NT2/D1 (cell line): ENCODE data around the gene TIAL1.

Source experiments
- DNase-seq: peaks from one replicate; pipeline ENCODE4 v3.0.0-alpha.2; 2011; ENCODE audit warnings: low read depth, low spot score
- H3K27me3 ChIP-seq: 2 replicates; pipeline ENCODE4 v1.6.0; 2011; ENCODE audit warnings: mild to moderate bottlenecking; ENCODE audit not compliant: insufficient read length, insufficient read depth
- H3K36me3 ChIP-seq: 2 replicates; pipeline ENCODE4 v1.6.1; 2011; ENCODE audit warnings: mild to moderate bottlenecking, low read length, mixed read lengths; ENCODE audit not compliant: insufficient read depth, insufficient read length
- H3K4me1 ChIP-seq: 2 replicates; pipeline ENCODE4 v1.5.1; 2011; ENCODE audit not compliant: insufficient read depth, insufficient read length
- H3K4me3 ChIP-seq: 2 replicates; pipeline ENCODE4 v1.5.1; 2011; ENCODE audit warnings: low read depth; ENCODE audit not compliant: insufficient read length
- H3K9ac ChIP-seq: 2 replicates; pipeline ENCODE4 v1.6.0; 2011; ENCODE audit warnings: low read depth; ENCODE audit not compliant: insufficient read length
- H3K9me3 ChIP-seq: 2 replicates; pipeline ENCODE4 v1.5.1; 2011; ENCODE audit warnings: mild to moderate bottlenecking, low read length; ENCODE audit not compliant: insufficient read depth
- SUZ12 ChIP-seq: IDR thresholded peaks from 2 replicates; pipeline ENCODE4 v1.6.1; 2011; ENCODE audit not compliant: insufficient read length, insufficient read depth; ENCODE audit errors: extremely low read depth
- YY1 ChIP-seq: IDR thresholded peaks from 2 replicates; pipeline ENCODE4 v1.6.1; 2011; ENCODE audit not compliant: insufficient read length, insufficient read depth
- ZNF274 ChIP-seq: IDR thresholded peaks from 2 replicates; pipeline ENCODE4 v1.6.1; 2011; ENCODE audit warnings: mild to moderate bottlenecking, low read depth, low read length

Gene TIAL1

GRCh38 chr10:119640384-119640783, 43.6 kb upstream of the TIAL1 start:
- no peak overlapping the region for H3K9ac ChIP-seq
- no peak overlapping the region for H3K4me3 ChIP-seq
- H3K27me3 ChIP-seq = no peaks in the 10 kb centered on the region
- TF ChIP-seq YY1 (no peak), ZNF274 (no peak), SUZ12 (no peak)
- H3K36me3 ChIP-seq = no peaks in the 10 kb centered on the region
- no peaks in the 10 kb centered on the region for H3K4me1 ChIP-seq
- no peak for DNase-seq
- peaks cover 10% of the 10 kb centered on the region; the same call in 1 of the 2 replicates for H3K9me3 ChIP-seq

- Histone ChIP-seq H3K9ac (no peak overlapping the region), H3K27me3 (no peaks in the 10 kb centered on the region), H3K4me1 (no peaks in the 10 kb centered on the region), H3K4me3 (no peak overlapping the region), H3K9me3 (no peaks in the 10 kb centered on the region), H3K36me3 (no peaks in the 10 kb centered on the region)
- DNase-seq = no peak
- TF ChIP-seq YY1 (no peak), SUZ12 (no peak), ZNF274 (no peak)
These were observed 42.2 kb upstream of the TIAL1 start for GRCh38 chr10:119638982-119639381.

GRCh38 chr10:119637631-119638030, 40.9 kb upstream of the TIAL1 start:
- Histone ChIP-seq H3K4me1 (no peaks in the 10 kb centered on the region), H3K36me3 (no peaks in the 10 kb centered on the region), H3K9me3 (no peaks in the 10 kb centered on the region), H3K27me3 (no peaks in the 10 kb centered on the region), H3K9ac (no peak overlapping the region), H3K4me3 (no peak overlapping the region)
- DNase-seq = no peak
- no peak for TF ChIP-seq SUZ12
- no peak for TF ChIP-seq YY1
- no peak for TF ChIP-seq ZNF274

- H3K27me3 ChIP-seq = no peaks in the 10 kb centered on the region
- H3K4me1 ChIP-seq = no peaks in the 10 kb centered on the region
- no peak overlapping the region for H3K9ac ChIP-seq
- DNase-seq = no peak
- no peak overlapping the region for H3K4me3 ChIP-seq
- H3K9me3 ChIP-seq = no peaks in the 10 kb centered on the region
- no peaks in the 10 kb centered on the region for H3K36me3 ChIP-seq
- TF ChIP-seq YY1 (no peak), SUZ12 (no peak), ZNF274 (no peak)
These were observed 37.4 kb upstream of the TIAL1 start for GRCh38 chr10:119634219-119634544.

- no peaks in the 10 kb centered on the region for H3K36me3 ChIP-seq
- DNase-seq = no peak
- no peak overlapping the region for H3K9ac ChIP-seq
- TF ChIP-seq ZNF274 (no peak), SUZ12 (no peak), YY1 (no peak)
- no peaks in the 10 kb centered on the region for H3K27me3 ChIP-seq
- H3K9me3 ChIP-seq = no peaks in the 10 kb centered on the region
- no peak overlapping the region for H3K4me3 ChIP-seq
- no peaks in the 10 kb centered on the region for H3K4me1 ChIP-seq
These were observed 36.9 kb upstream of the TIAL1 start for GRCh38 chr10:119633538-119634218.

- Histone ChIP-seq H3K27me3 (no peaks in the 10 kb centered on the region), H3K9ac (no peak overlapping the region), H3K4me3 (no peak overlapping the region), H3K4me1 (no peaks in the 10 kb centered on the region), H3K36me3 (no peaks in the 10 kb centered on the region), H3K9me3 (no peaks in the 10 kb centered on the region)
- DNase-seq = no peak
- TF ChIP-seq YY1 (no peak), ZNF274 (no peak), SUZ12 (no peak)
These were observed 33.5 kb upstream of the TIAL1 start for GRCh38 chr10:119630300-119630699.

- Histone ChIP-seq H3K4me3 (no peak overlapping the region), H3K36me3 (no peaks in the 10 kb centered on the region), H3K27me3 (no peaks in the 10 kb centered on the region), H3K9me3 (no peaks in the 10 kb centered on the region), H3K9ac (no peak overlapping the region), H3K4me1 (no peaks in the 10 kb centered on the region)
- no peak for DNase-seq
- TF ChIP-seq YY1 (no peak), ZNF274 (no peak), SUZ12 (no peak)
These were observed 29.0 kb upstream of the TIAL1 start for GRCh38 chr10:119625570-119626280.
